CD14-positive monocyte (primary cell): ENCODE data around the gene PPFIBP1. TPM values are rescaled to one million over a fixed set of nuclear protein-coding genes. Genes with fewer than 3 reads are reported as not detected.
"Not testable (repeated sequence)": the region's sequence is repeated elsewhere in the genome, so short reads cannot be mapped to it uniquely, and the experiment has no call there.

ENCODE experiments used
- DNase-seq, 3 donors: peaks; one replicate each; pipeline ENCODE4 v3.0.0-alpha.2; 2011 to 2022
- H2AFZ ChIP-seq: 2 replicates; pipeline ENCODE4 v1.6.0; 2012; ENCODE audit warnings: mild to moderate bottlenecking, low read depth, low read length, inconsistent platforms; ENCODE audit not compliant: insufficient read depth, poor library complexity, severe bottlenecking
- H3K27ac ChIP-seq, 2 donors: 1 replicate in 1 of 2; 2 replicates in 1 of 2; pipeline ENCODE4 v1.5.1; 2012 to 2013; ENCODE audit warnings: low read length in 2 of 2, control low read depth in 1 of 2, inconsistent platforms in 1 of 2, low read depth in 1 of 2, mild to moderate bottlenecking in 1 of 2
- H3K27me3 ChIP-seq, 2 donors: one replicate each; pipeline versions ENCODE4 v1.6.0 to v1.6.1; 2011 to 2013; ENCODE audit warnings: low read length in 2 of 2; ENCODE audit not compliant: control insufficient read depth in 2 of 2, insufficient read depth in 2 of 2
- H3K36me3 ChIP-seq, 2 donors: replicated peaks in 1 of 2; 1 replicate in 1 of 2; 2 replicates in 1 of 2; pipeline versions ENCODE4 v1.5.1 to v1.6.1; 2012 to 2013; ENCODE audit warnings: low read length in 2 of 2, control low read depth in 1 of 2, inconsistent platforms in 1 of 2, mild to moderate bottlenecking in 1 of 2; ENCODE audit not compliant: insufficient read depth in 2 of 2, control insufficient read depth in 1 of 2
- H3K4me1 ChIP-seq, 2 donors: 1 replicate in 1 of 2; 2 replicates in 1 of 2; pipeline versions ENCODE4 v1.5.1 to v1.6.1; 2012 to 2013; ENCODE audit warnings: low read length in 2 of 2, control low read depth in 1 of 2, inconsistent platforms in 1 of 2, mild to moderate bottlenecking in 1 of 2, moderate library complexity in 1 of 2; ENCODE audit not compliant: insufficient read depth in 2 of 2, control insufficient read depth in 1 of 2
- H3K4me2 ChIP-seq: replicated peaks from 2 replicates; pipeline ENCODE3; 2012; ENCODE audit warnings: low read length, moderate library complexity, mild to moderate bottlenecking; ENCODE audit not compliant: poor library complexity, severe bottlenecking; ENCODE audit errors: extremely low read depth
- H3K4me3 ChIP-seq, 3 experiments: fragments of 200-600 bp in 1 of 3; sonication (generic) in 1 of 3; replicated peaks in 1 of 3; 1 replicate in 2 of 3; 2 replicates in 1 of 3; pipeline ENCODE4 v1.5.1; 2011 to 2013; ENCODE audit warnings: low read length in 3 of 3, mild to moderate bottlenecking in 3 of 3, control low read depth in 2 of 3, low read depth in 2 of 3, inconsistent platforms in 1 of 3, moderate library complexity in 1 of 3
- H3K79me2 ChIP-seq: 2 replicates; pipeline ENCODE4 v1.6.0; 2012; ENCODE audit warnings: mild to moderate bottlenecking, control low read depth, inconsistent platforms, low read length, moderate library complexity; ENCODE audit not compliant: insufficient read depth
- H3K9ac ChIP-seq: 2 replicates; pipeline ENCODE4 v1.6.0; 2017; ENCODE audit warnings: low read length, mild to moderate bottlenecking; ENCODE audit not compliant: insufficient read depth, poor library complexity, severe bottlenecking
- H3K9me3 ChIP-seq, 2 donors: replicated peaks in 1 of 2; 1 replicate in 1 of 2; 2 replicates in 1 of 2; pipeline versions ENCODE4 v1.5.1 to v1.6.1; 2012 to 2013; ENCODE audit warnings: low read length in 2 of 2, control low read depth in 1 of 2; ENCODE audit not compliant: control insufficient read depth in 1 of 2, insufficient read depth in 1 of 2
- H4K20me1 ChIP-seq: 2 replicates; pipeline ENCODE4 v1.6.0; 2012; ENCODE audit warnings: mild to moderate bottlenecking, low read length, control low read depth, moderate library complexity; ENCODE audit not compliant: insufficient read depth
- H3K27ac Mint-ChIP-seq, 7 donors: one replicate each; pipeline ENCODE4 v1.8.0; 2020; ENCODE audit warnings: mild to moderate bottlenecking in 7 of 7, mixed read lengths in 7 of 7, moderate library complexity in 6 of 7, inconsistent platforms in 2 of 7
- H3K27me3 Mint-ChIP-seq, 3 donors: one replicate each; pipeline ENCODE4 v1.8.0; 2021 to 2022; ENCODE audit warnings: low read depth in 3 of 3, mild to moderate bottlenecking in 3 of 3, mixed read lengths in 3 of 3, moderate library complexity in 3 of 3, inconsistent platforms in 1 of 3
- H3K36me3 Mint-ChIP-seq, 2 donors: one replicate each; pipeline ENCODE4 v1.8.0; 2020; ENCODE audit warnings: mixed read lengths in 2 of 2, inconsistent platforms in 1 of 2, mild to moderate bottlenecking in 1 of 2
- H3K4me1 Mint-ChIP-seq: one replicate; pipeline ENCODE4 v1.8.0; 2020; ENCODE audit warnings: mild to moderate bottlenecking, mixed read lengths
- H3K4me3 Mint-ChIP-seq, 2 donors: one replicate each; pipeline ENCODE4 v1.8.0; 2020; ENCODE audit warnings: mild to moderate bottlenecking in 2 of 2, mixed read lengths in 2 of 2, moderate library complexity in 1 of 2
- H3K9me3 Mint-ChIP-seq, 7 donors: one replicate each; pipeline ENCODE4 v1.8.0; 2020 to 2022; ENCODE audit warnings: mixed read lengths in 7 of 7, mild to moderate bottlenecking in 6 of 7, moderate library complexity in 6 of 7, inconsistent platforms in 2 of 7
- WGBS: methylation state at CpG from one replicate; pipeline ENCODE4 v1.1.5; 2013; ENCODE audit warnings: missing lambda C conversion rate; ENCODE audit not compliant: insufficient coverage; 5-methylcytosine and 5-hydroxymethylcytosine counted together
- intact Hi-C, 2 donors: fragments of 100-400 bp; cut with micrococcal nuclease; formaldehyde crosslinking; loops; one replicate each; pipeline versions ENCODE4 v1.15.0 to v1.15.1; 2023
- polyA plus RNA-seq, 3 donors: library from polyadenylated mRNA; depleted of rRNA in 1 of 3; unstranded in 2 of 3; stranded (reverse) in 1 of 3; fragments of 300-500 nt in 2 of 3; fragments of >200 nt in 1 of 3; fragmentation: Illumina TruSeq in 2 of 3; gene quantifications; 1 replicate in 2 of 3; 2 replicates in 1 of 3; pipeline ENCODE4 v1.2.3, GENCODE V29; 2012 to 2021
- TF ChIP-seq, protein P1 (sequence below): fragments of 200-600 bp; IDR thresholded peaks from one replicate; pipeline ENCODE4 v1.8.0; 2022; ENCODE audit warnings: antibody characterized with exemption, mild to moderate bottlenecking

The PPFIBP1 gene
- polyA plus RNA-seq, 3 donors, result 0.25 to 0.79 (median 0.53) TPM

DNA sequence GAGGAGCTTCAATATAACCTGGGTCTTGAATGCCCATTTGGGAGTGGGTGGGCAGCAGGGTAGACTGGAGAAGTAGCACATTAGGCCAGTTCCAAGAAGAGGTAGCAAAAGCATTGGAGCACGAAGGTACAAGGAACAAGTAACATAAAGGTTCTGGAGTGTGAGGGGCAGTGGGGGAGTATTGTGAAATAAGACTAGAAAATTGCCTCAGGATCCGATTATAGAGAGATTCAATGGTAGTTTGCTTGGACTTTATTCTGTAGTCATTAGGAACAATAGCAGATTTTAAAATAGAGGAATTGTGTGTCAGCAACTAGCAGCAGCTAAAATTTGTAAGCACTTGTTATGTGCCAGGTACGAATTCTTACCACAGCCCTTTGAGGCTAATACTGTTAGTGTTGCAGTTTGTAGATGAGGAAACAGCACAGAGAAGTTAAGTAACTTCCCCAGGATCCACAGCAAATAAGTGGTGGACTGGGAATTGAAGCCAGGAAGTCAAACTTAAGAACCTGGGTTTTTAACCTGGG is 61.8 kb downstream of the PPFIBP1 start:
- Mint-ChIP-seq H3K4me1 (peaks cover 21% of the 10 kb centered on the region), H3K9me3 (peaks cover 0 to 1% (median 0%) of the 10 kb centered on the region in 7 donors), H3K27me3 (no peaks in the 10 kb centered on the region), H3K4me3 (no peak overlapping the region), H3K27ac (no peak overlapping the region), H3K36me3 (no peaks in the 10 kb centered on the region)
- no peak for DNase-seq
- no peaks in the 10 kb centered on the region for H3K27me3 ChIP-seq
- TF ChIP-seq, protein P1, sequence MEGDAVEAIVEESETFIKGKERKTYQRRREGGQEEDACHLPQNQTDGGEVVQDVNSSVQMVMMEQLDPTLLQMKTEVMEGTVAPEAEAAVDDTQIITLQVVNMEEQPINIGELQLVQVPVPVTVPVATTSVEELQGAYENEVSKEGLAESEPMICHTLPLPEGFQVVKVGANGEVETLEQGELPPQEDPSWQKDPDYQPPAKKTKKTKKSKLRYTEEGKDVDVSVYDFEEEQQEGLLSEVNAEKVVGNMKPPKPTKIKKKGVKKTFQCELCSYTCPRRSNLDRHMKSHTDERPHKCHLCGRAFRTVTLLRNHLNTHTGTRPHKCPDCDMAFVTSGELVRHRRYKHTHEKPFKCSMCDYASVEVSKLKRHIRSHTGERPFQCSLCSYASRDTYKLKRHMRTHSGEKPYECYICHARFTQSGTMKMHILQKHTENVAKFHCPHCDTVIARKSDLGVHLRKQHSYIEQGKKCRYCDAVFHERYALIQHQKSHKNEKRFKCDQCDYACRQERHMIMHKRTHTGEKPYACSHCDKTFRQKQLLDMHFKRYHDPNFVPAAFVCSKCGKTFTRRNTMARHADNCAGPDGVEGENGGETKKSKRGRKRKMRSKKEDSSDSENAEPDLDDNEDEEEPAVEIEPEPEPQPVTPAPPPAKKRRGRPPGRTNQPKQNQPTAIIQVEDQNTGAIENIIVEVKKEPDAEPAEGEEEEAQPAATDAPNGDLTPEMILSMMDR, result no peak
- H3K4me3 ChIP-seq, result no peak overlapping the region
- no peaks in the 10 kb centered on the region for H3K36me3 ChIP-seq
- H3K27ac ChIP-seq, result no peak overlapping the region
- intact Hi-C loops, result no loop called here
- H4K20me1 ChIP-seq, result no peaks in the 10 kb centered on the region
- peaks cover 0 to 13% of the 10 kb centered on the region in 2 donors for H3K4me1 ChIP-seq
- H3K9me3 ChIP-seq, result no peaks in the 10 kb centered on the region
- 0% methylated on average over 2 of the region's 3 CpGs for WGBS
- H3K4me2 ChIP-seq, result no peak overlapping the region
- no peak overlapping the region for H3K9ac ChIP-seq
- no peak overlapping the region for H2AFZ ChIP-seq
- H3K79me2 ChIP-seq, result no peaks in the 10 kb centered on the region

- H3K4me3 ChIP-seq, H3K36me3 Mint-ChIP-seq, H3K36me3 ChIP-seq, DNase-seq, H3K27ac ChIP-seq, H3K27me3 ChIP-seq, H3K27me3 Mint-ChIP-seq, intact Hi-C loops, H4K20me1 ChIP-seq, H3K9me3 Mint-ChIP-seq, H3K9me3 ChIP-seq, H3K9ac ChIP-seq, H3K79me2 ChIP-seq, H3K27ac Mint-ChIP-seq, H3K4me2 ChIP-seq: not testable (repeated sequence)
- Mint-ChIP-seq H3K4me3 (peak overlapping the region in 1 of 2 donors; percentile 56), H3K4me1 (peaks cover 28% of the 10 kb centered on the region)
- peaks cover 0 to 13% of the 10 kb centered on the region in 2 donors for H3K4me1 ChIP-seq
- peak overlapping the region; percentile 36 for H2AFZ ChIP-seq
- WGBS, result no CpG with 5 or more reads among the region's 2 CpGs
These were observed 64.2 kb downstream of the PPFIBP1 start for GRCh38 chr12:27588075-27588730.
